ENCODE results near the gene PPM1H.

The PPM1H gene

DNA sequence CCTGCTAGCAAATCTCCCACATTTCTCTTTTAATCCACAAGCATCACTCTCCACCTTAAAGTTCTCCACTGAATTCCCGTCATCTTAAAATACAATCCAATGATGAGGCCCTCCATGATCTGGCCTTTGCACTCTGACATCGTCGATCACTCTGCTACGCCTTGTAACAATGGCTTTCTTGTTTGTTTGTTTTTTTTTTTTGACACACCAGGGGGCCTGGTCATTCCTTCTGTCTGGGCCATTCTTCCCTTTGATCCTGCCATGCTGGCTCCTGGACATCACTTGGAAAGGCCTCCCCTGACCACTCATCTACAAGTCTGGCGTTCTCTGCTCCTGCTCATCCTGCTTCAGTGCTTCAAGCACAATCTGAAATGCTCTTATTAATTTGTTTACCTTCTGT lies 233.5 kb downstream of the PPM1H start:
- no peaks in the 10 kb centered on the region for H4K20me1 ChIP-seq (ENCODE audit: insufficient read depth, low read length)
- no peaks in the 10 kb centered on the region for H3K79me2 ChIP-seq (ENCODE audit: insufficient read depth, low read length)
- TF ChIP-seq EZH2 (IDR thresholded peaks at IDR 0.05; ENCODE audit: borderline replicate concordance, low read length) = no peak
- TF ChIP-seq, protein P1, sequence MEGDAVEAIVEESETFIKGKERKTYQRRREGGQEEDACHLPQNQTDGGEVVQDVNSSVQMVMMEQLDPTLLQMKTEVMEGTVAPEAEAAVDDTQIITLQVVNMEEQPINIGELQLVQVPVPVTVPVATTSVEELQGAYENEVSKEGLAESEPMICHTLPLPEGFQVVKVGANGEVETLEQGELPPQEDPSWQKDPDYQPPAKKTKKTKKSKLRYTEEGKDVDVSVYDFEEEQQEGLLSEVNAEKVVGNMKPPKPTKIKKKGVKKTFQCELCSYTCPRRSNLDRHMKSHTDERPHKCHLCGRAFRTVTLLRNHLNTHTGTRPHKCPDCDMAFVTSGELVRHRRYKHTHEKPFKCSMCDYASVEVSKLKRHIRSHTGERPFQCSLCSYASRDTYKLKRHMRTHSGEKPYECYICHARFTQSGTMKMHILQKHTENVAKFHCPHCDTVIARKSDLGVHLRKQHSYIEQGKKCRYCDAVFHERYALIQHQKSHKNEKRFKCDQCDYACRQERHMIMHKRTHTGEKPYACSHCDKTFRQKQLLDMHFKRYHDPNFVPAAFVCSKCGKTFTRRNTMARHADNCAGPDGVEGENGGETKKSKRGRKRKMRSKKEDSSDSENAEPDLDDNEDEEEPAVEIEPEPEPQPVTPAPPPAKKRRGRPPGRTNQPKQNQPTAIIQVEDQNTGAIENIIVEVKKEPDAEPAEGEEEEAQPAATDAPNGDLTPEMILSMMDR (IDR thresholded peaks at IDR 0.05; ENCODE audit: low read length) = no peak
- no peak overlapping the region for H3K4me3 ChIP-seq (ENCODE audit: low read depth, low read length, poor library complexity, severe bottlenecking)
- no peak overlapping the region for H3K9ac ChIP-seq (ENCODE audit: low read length)
- H3K36me3 ChIP-seq (ENCODE audit: insufficient read depth, low read length) = no peaks in the 10 kb centered on the region
- no peaks in the 10 kb centered on the region for H3F3A ChIP-seq (ENCODE audit: insufficient read depth, low read length)
- no peaks in the 10 kb centered on the region for H3K9me3 ChIP-seq (ENCODE audit: low read length)
- no peak overlapping the region for H2AFZ ChIP-seq (ENCODE audit: low read length)
- no peaks in the 10 kb centered on the region for H3K4me1 ChIP-seq (ENCODE audit: insufficient read depth, low read length, severe bottlenecking)
- no peak overlapping the region for H3K27ac ChIP-seq (ENCODE audit: low read depth, low read length, poor library complexity, severe bottlenecking)
- no peak overlapping the region for H3K4me2 ChIP-seq (ENCODE audit: low read length)
- H3K27me3 ChIP-seq (ENCODE audit: insufficient read depth, low read length) = no peaks in the 10 kb centered on the region
- no peaks in the 10 kb centered on the region for H3K9me2 ChIP-seq (ENCODE audit: low read depth, low read length)

DNA sequence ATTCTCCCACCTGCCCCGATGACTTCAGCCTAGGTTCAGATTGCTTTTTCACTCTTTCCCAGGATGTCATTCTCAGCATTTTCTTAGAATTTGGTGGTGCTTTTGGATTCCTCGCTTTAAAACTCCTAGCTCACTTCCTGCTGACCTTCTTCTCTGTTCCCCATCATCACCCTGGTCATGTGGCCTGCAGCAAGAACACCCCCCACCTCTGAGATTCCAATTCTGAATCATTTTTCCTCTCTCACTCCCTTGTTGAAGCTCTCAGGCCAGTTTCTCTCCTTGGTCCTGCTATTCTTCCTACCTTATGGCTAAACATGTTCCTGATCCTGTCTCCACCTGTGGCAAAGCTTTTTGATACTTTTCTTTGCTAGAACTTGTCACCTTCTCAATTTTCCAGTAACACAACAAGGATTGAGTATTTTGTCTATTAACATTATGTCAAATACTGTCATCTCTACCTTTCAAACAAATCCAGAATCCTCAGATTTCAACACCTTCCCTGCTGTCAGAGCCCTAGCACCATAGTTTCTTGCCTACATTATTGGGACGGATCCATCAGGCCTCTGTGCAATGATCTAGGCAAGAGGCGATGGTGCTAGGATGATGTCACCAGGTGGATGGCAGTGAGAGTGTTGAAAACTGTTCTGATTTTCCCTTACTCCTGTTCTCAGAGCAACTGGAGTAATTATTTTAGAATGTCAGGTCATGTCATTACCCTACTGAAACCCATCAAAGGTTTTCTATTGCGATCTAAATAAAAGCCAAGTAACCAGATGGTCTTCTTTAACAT lies 234.7 kb downstream of the PPM1H start:
- Histone ChIP-seq H3K4me3 (ENCODE audit: low read depth, low read length, poor library complexity, severe bottlenecking) (no peak overlapping the region), H3K4me2 (ENCODE audit: low read length) (no peak overlapping the region)

DNA sequence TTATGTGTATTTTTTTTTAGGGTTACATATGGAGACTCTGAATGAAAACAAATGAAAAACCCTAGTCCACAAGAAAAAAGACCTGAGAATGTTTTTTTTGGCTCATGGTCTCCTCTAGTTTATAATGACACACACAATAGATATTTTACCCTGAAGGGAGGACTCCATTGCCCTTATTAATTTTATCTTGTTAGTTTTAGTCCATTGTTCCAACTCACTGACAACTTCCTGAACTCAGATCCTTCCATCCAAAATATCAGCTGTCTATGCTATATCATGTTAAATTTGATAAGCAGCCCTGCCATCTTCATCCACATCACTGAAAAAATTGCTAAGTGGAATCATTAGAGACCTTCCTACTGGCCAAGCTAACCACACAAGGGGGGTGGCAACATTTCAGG lies 236.2 kb downstream of the PPM1H start:
- H3K4me2 ChIP-seq (ENCODE audit: low read length) = no peak overlapping the region
- H3K9ac ChIP-seq (ENCODE audit: low read length) = no peak overlapping the region
- no peaks in the 10 kb centered on the region for H3K27me3 ChIP-seq (ENCODE audit: insufficient read depth, low read length)
- no peaks in the 10 kb centered on the region for H3K79me2 ChIP-seq (ENCODE audit: insufficient read depth, low read length)
- no peaks in the 10 kb centered on the region for H3K4me1 ChIP-seq (ENCODE audit: insufficient read depth, low read length, severe bottlenecking)
- no peaks in the 10 kb centered on the region for H3K9me2 ChIP-seq (ENCODE audit: low read depth, low read length)
- no peak overlapping the region for H2AFZ ChIP-seq (ENCODE audit: low read length)
- no peaks in the 10 kb centered on the region for H3K9me3 ChIP-seq (ENCODE audit: low read length)
- H3K4me3 ChIP-seq (ENCODE audit: low read depth, low read length, poor library complexity, severe bottlenecking) = no peak overlapping the region
- no peak overlapping the region for H3K27ac ChIP-seq (ENCODE audit: low read depth, low read length, poor library complexity, severe bottlenecking)
- H3K36me3 ChIP-seq (ENCODE audit: insufficient read depth, low read length) = no peaks in the 10 kb centered on the region
- no peak for TF ChIP-seq EZH2 (IDR thresholded peaks at IDR 0.05; ENCODE audit: borderline replicate concordance, low read length)
- TF ChIP-seq, protein P1 (IDR thresholded peaks at IDR 0.05; ENCODE audit: low read length) = no peak
- H3F3A ChIP-seq (ENCODE audit: insufficient read depth, low read length) = no peaks in the 10 kb centered on the region
- H4K20me1 ChIP-seq (ENCODE audit: insufficient read depth, low read length) = no peaks in the 10 kb centered on the region

More for the DNA sequence above, 234.7 kb downstream of the PPM1H start:
- no peaks in the 10 kb centered on the region for H3K27me3 ChIP-seq (ENCODE audit: insufficient read depth, low read length)
- H3K79me2 ChIP-seq (ENCODE audit: insufficient read depth, low read length) = no peaks in the 10 kb centered on the region
- H3K36me3 ChIP-seq (ENCODE audit: insufficient read depth, low read length) = no peaks in the 10 kb centered on the region
- H3K9me3 ChIP-seq (ENCODE audit: low read length) = no peaks in the 10 kb centered on the region
- no peaks in the 10 kb centered on the region for H3K9me2 ChIP-seq (ENCODE audit: low read depth, low read length)
- no peak overlapping the region for H3K27ac ChIP-seq (ENCODE audit: low read depth, low read length, poor library complexity, severe bottlenecking)
- no peak overlapping the region for H3K9ac ChIP-seq (ENCODE audit: low read length)
- no peak for TF ChIP-seq EZH2 (IDR thresholded peaks at IDR 0.05; ENCODE audit: borderline replicate concordance, low read length)
- TF ChIP-seq, protein P1 (IDR thresholded peaks at IDR 0.05; ENCODE audit: low read length) = no peak
- no peak overlapping the region for H2AFZ ChIP-seq (ENCODE audit: low read length)
- H4K20me1 ChIP-seq (ENCODE audit: insufficient read depth, low read length) = no peaks in the 10 kb centered on the region
- H3K4me1 ChIP-seq (ENCODE audit: insufficient read depth, low read length, severe bottlenecking) = no peaks in the 10 kb centered on the region
- no peaks in the 10 kb centered on the region for H3F3A ChIP-seq (ENCODE audit: insufficient read depth, low read length)

All from OCI-LY1 (cell line).